K562 (cell line): ENCODE results near the gene EPHX1.

Source experiments
- ETV6 ChIP-seq, 3 experiments: fragments of 150-350 bp in 1 of 3; sonication (generic) in 1 of 3; formaldehyde crosslinking in 1 of 3; IDR thresholded peaks; 2 replicates each; pipeline versions ENCODE4 v1.6.1 to v1.8.0; 2014 to 2022; ENCODE audit warnings: borderline replicate concordance in 2 of 3, low read depth in 2 of 3, antibody characterized with exemption in 1 of 3, low read length in 1 of 3, mild to moderate bottlenecking in 1 of 3, missing genetic modification reagents in 1 of 3
- IRF2 ChIP-seq: sonication (generic); formaldehyde crosslinking; IDR thresholded peaks from 2 replicates; pipeline ENCODE4 v1.8.1; 2022; ENCODE audit warnings: mild to moderate bottlenecking, missing genetic modification reagents
- JUNB ChIP-seq: fragments of 450-650 bp; formaldehyde crosslinking; conservative IDR thresholded peaks from 2 replicates; pipeline ENCODE4 v1.4.0; 2020; ENCODE audit warnings: mild to moderate bottlenecking
- KDM1A ChIP-seq, 2 experiments: fragments of 450-650 bp; IDR thresholded peaks; 2 replicates each; pipeline ENCODE4 v1.6.1; 2016; ENCODE audit warnings: mild to moderate bottlenecking in 2 of 2
- RCOR1 ChIP-seq, 2 experiments: IDR thresholded peaks; 2 replicates each; pipeline ENCODE4 v1.6.1; 2012; ENCODE audit warnings: low read depth in 2 of 2, low read length in 2 of 2, borderline replicate concordance in 1 of 2, improper control_type of control experiment in 1 of 2
- SNRNP70 ChIP-seq: fragments of 200-400 bp; formaldehyde crosslinking; optimal IDR thresholded peaks from 2 replicates; pipeline ENCODE3; 2017; ENCODE audit warnings: low read depth, low read length
- STAT5B ChIP-seq: fragments of 250-450 bp; sonication (Bioruptor Pico); IDR thresholded peaks from 2 replicates; pipeline ENCODE4 v1.8.0; 2021; ENCODE audit warnings: mild to moderate bottlenecking, inconsistent platforms
- TF ChIP-seq, protein P1 (sequence below): fragments of 250-450 bp; sonication (Bioruptor Pico); IDR thresholded peaks from 2 replicates; pipeline ENCODE4 v1.8.0; 2021; ENCODE audit warnings: moderate library complexity, mild to moderate bottlenecking, inconsistent platforms
- TF ChIP-seq, protein P2 (sequence below), 3 experiments: IDR thresholded peaks in 2 of 3; conservative IDR thresholded peaks in 1 of 3; 2 replicates each; pipeline ENCODE4 v1.5.1; 2011 to 2012; ENCODE audit warnings: low read length in 3 of 3, mild to moderate bottlenecking in 3 of 3, control low read depth in 2 of 3, improper control_type of control experiment in 1 of 3, inconsistent platforms in 1 of 3, low read depth in 1 of 3, mixed read lengths in 1 of 3, moderate library complexity in 1 of 3; ENCODE audit not compliant: insufficient read depth in 2 of 3
- TF ChIP-seq, protein P3 (sequence below): IDR thresholded peaks from 3 replicates; pipeline ENCODE4 v1.6.1; 2011; ENCODE audit warnings: borderline replicate concordance, mild to moderate bottlenecking, moderate library complexity; ENCODE audit not compliant: insufficient read length; ENCODE audit errors: extremely low read depth
- TF ChIP-seq, protein P4 (sequence below): fragments of 250-450 bp; sonication (Bioruptor Pico); IDR thresholded peaks from 2 replicates; pipeline ENCODE4 v1.8.0; 2022; ENCODE audit warnings: inconsistent platforms, mild to moderate bottlenecking, moderate library complexity, borderline replicate concordance
- TF ChIP-seq, protein P5 (sequence below): sonication (generic); formaldehyde crosslinking; IDR thresholded peaks from 2 replicates; pipeline ENCODE4 v1.8.1; 2023; ENCODE audit warnings: mild to moderate bottlenecking, missing genetic modification reagents

DNA sequence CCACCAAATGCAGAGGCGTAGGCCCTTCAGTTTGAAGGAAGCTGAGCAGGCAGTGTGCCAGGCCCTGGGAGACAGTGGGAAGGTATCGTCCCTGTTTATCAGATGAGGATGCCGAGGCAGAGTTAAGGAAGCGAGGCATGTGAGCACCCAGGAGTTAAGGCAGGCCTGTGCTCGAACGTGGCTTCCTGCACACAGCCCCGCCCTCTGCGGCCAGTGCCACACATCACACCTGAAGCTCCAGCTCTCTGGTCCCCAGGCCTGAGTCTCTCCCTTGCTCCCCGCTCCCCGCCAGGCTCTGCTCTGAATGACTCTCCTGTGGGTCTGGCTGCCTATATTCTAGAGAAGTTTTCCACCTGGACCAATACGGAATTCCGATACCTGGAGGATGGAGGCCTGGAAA lies 32.1 kb downstream of the EPHX1 start:
- TF ChIP-seq RCOR1 (IDR thresholded peaks at IDR 0.05; ENCODE audit: borderline replicate concordance in 1 of 2, low read depth in 2 of 2, low read length in 2 of 2) (no peak), JUNB (CRISPR knock-in tag) (no peak), SNRNP70 (no peak), KDM1A (IDR thresholded peaks at IDR 0.05) (no peak), ETV6 (IDR thresholded peaks at IDR 0.05; ENCODE audit: borderline replicate concordance in 1 of 2, low read depth in 2 of 2, low read length in 1 of 2) (no peak), ETV6 (CRISPR knock-in tag; IDR thresholded peaks at IDR 0.05; ENCODE audit: borderline replicate concordance) (no peak), IRF2 (no peak), STAT5B (no peak)
- TF ChIP-seq, protein P1, sequence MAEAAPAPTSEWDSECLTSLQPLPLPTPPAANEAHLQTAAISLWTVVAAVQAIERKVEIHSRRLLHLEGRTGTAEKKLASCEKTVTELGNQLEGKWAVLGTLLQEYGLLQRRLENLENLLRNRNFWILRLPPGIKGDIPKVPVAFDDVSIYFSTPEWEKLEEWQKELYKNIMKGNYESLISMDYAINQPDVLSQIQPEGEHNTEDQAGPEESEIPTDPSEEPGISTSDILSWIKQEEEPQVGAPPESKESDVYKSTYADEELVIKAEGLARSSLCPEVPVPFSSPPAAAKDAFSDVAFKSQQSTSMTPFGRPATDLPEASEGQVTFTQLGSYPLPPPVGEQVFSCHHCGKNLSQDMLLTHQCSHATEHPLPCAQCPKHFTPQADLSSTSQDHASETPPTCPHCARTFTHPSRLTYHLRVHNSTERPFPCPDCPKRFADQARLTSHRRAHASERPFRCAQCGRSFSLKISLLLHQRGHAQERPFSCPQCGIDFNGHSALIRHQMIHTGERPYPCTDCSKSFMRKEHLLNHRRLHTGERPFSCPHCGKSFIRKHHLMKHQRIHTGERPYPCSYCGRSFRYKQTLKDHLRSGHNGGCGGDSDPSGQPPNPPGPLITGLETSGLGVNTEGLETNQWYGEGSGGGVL (CRISPR knock-in tag), result no peak
- TF ChIP-seq, protein P2, sequence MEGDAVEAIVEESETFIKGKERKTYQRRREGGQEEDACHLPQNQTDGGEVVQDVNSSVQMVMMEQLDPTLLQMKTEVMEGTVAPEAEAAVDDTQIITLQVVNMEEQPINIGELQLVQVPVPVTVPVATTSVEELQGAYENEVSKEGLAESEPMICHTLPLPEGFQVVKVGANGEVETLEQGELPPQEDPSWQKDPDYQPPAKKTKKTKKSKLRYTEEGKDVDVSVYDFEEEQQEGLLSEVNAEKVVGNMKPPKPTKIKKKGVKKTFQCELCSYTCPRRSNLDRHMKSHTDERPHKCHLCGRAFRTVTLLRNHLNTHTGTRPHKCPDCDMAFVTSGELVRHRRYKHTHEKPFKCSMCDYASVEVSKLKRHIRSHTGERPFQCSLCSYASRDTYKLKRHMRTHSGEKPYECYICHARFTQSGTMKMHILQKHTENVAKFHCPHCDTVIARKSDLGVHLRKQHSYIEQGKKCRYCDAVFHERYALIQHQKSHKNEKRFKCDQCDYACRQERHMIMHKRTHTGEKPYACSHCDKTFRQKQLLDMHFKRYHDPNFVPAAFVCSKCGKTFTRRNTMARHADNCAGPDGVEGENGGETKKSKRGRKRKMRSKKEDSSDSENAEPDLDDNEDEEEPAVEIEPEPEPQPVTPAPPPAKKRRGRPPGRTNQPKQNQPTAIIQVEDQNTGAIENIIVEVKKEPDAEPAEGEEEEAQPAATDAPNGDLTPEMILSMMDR (IDR thresholded peaks at IDR 0.05 in 2 of 3, conservative IDR thresholded peaks at IDR 0.05 in 1 of 3; ENCODE audit: insufficient read depth in 2 of 3, low read depth in 1 of 3, low read length in 3 of 3), result no peak
- TF ChIP-seq, protein P3, sequence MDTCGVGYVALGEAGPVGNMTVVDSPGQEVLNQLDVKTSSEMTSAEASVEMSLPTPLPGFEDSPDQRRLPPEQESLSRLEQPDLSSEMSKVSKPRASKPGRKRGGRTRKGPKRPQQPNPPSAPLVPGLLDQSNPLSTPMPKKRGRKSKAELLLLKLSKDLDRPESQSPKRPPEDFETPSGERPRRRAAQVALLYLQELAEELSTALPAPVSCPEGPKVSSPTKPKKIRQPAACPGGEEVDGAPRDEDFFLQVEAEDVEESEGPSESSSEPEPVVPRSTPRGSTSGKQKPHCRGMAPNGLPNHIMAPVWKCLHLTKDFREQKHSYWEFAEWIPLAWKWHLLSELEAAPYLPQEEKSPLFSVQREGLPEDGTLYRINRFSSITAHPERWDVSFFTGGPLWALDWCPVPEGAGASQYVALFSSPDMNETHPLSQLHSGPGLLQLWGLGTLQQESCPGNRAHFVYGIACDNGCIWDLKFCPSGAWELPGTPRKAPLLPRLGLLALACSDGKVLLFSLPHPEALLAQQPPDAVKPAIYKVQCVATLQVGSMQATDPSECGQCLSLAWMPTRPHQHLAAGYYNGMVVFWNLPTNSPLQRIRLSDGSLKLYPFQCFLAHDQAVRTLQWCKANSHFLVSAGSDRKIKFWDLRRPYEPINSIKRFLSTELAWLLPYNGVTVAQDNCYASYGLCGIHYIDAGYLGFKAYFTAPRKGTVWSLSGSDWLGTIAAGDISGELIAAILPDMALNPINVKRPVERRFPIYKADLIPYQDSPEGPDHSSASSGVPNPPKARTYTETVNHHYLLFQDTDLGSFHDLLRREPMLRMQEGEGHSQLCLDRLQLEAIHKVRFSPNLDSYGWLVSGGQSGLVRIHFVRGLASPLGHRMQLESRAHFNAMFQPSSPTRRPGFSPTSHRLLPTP, result no peak
- TF ChIP-seq, protein P4, sequence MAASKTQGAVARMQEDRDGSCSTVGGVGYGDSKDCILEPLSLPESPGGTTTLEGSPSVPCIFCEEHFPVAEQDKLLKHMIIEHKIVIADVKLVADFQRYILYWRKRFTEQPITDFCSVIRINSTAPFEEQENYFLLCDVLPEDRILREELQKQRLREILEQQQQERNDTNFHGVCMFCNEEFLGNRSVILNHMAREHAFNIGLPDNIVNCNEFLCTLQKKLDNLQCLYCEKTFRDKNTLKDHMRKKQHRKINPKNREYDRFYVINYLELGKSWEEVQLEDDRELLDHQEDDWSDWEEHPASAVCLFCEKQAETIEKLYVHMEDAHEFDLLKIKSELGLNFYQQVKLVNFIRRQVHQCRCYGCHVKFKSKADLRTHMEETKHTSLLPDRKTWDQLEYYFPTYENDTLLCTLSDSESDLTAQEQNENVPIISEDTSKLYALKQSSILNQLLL (CRISPR knock-in tag), result no peak
- TF ChIP-seq, protein P5, sequence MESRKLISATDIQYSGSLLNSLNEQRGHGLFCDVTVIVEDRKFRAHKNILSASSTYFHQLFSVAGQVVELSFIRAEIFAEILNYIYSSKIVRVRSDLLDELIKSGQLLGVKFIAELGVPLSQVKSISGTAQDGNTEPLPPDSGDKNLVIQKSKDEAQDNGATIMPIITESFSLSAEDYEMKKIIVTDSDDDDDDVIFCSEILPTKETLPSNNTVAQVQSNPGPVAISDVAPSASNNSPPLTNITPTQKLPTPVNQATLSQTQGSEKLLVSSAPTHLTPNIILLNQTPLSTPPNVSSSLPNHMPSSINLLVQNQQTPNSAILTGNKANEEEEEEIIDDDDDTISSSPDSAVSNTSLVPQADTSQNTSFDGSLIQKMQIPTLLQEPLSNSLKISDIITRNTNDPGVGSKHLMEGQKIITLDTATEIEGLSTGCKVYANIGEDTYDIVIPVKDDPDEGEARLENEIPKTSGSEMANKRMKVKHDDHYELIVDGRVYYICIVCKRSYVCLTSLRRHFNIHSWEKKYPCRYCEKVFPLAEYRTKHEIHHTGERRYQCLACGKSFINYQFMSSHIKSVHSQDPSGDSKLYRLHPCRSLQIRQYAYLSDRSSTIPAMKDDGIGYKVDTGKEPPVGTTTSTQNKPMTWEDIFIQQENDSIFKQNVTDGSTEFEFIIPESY (CRISPR knock-in tag), result no peak
